CD4-positive, alpha-beta T cell (primary cell): ENCODE results near the gene ARHGAP15. TPM values are rescaled to one million over a fixed set of nuclear protein-coding genes. Genes with fewer than 3 reads are reported as not detected.

Source experiments
- ATAC-seq: fragments of 200-7000 bp; cut with Tn5 transposase; one replicate; pipeline ENCODE4 v1.10.0; 2022; ENCODE audit warnings: mild to moderate bottlenecking; ENCODE audit not compliant: poor library complexity
- CTCF ChIA-PET: fragments of 350-600 bp; sonication (Branson Sonifier 250); formaldehyde crosslinking; loops from one replicate; lab custom pipeline; 2021; ENCODE audit warnings: antibody characterized with exemption, inconsistent platforms; lab: Charles Lee
- POLR2A ChIA-PET: fragments of 350-600 bp; sonication (Branson Sonifier 250); formaldehyde crosslinking; loops from one replicate; lab custom pipeline; 2021; ENCODE audit warnings: antibody characterized with exemption, inconsistent platforms; lab: Charles Lee
- DNase-seq, 14 experiments: peaks; one replicate each; pipeline ENCODE4 v3.0.0-alpha.2; 2013 to 2020; ENCODE audit warnings: mixed read lengths in 2 of 14
- H3K27ac ChIP-seq, 2 donors: one replicate each; pipeline versions ENCODE4 v1.5.1 to v1.7.0; 2013; ENCODE audit warnings: low read length in 2 of 2, low read depth in 1 of 2, mild to moderate bottlenecking in 1 of 2
- H3K27me3 ChIP-seq, 2 experiments: 1 replicate in 1 of 2; 2 replicates in 1 of 2; pipeline versions ENCODE4 v1.6.1 to v1.7.0; 2013; ENCODE audit warnings: low read length in 2 of 2, control low read depth in 1 of 2, mild to moderate bottlenecking in 1 of 2, moderate library complexity in 1 of 2; ENCODE audit not compliant: insufficient read depth in 2 of 2, control insufficient read depth in 1 of 2
- H3K36me3 ChIP-seq: one replicate; pipeline ENCODE4 v1.6.1; 2013; ENCODE audit warnings: low read length, control low read depth; ENCODE audit not compliant: insufficient read depth
- H3K4me1 ChIP-seq: one replicate; pipeline ENCODE4 v1.6.1; 2013; ENCODE audit warnings: low read length, control low read depth; ENCODE audit not compliant: insufficient read depth
- H3K4me3 ChIP-seq: one replicate; pipeline ENCODE4 v1.5.1; 2013; ENCODE audit warnings: mild to moderate bottlenecking, low read length, moderate library complexity
- H3K9me3 ChIP-seq, 2 experiments: 1 replicate in 1 of 2; 2 replicates in 1 of 2; pipeline versions ENCODE4 v1.6.1 to v1.7.0; 2013; ENCODE audit warnings: low read length in 2 of 2, mild to moderate bottlenecking in 2 of 2, control low read depth in 1 of 2, moderate library complexity in 1 of 2; ENCODE audit not compliant: control insufficient read depth in 1 of 2, insufficient read depth in 1 of 2
- H3K27ac Mint-ChIP-seq: one replicate; pipeline ENCODE4 v1.8.0; 2020; ENCODE audit warnings: mixed read lengths
- H3K27me3 Mint-ChIP-seq: one replicate; pipeline ENCODE4 v1.8.0; 2021; ENCODE audit warnings: mixed read lengths
- H3K36me3 Mint-ChIP-seq: one replicate; pipeline ENCODE4 v1.8.0; 2021; ENCODE audit warnings: low read depth, mixed read lengths
- H3K4me1 Mint-ChIP-seq: one replicate; pipeline ENCODE4 v1.8.0; 2021; ENCODE audit warnings: low read depth, mixed read lengths
- H3K4me3 Mint-ChIP-seq: one replicate; pipeline ENCODE4 v1.8.0; 2020; ENCODE audit warnings: mild to moderate bottlenecking, mixed read lengths
- H3K9me3 Mint-ChIP-seq: one replicate; pipeline ENCODE4 v1.8.0; 2020; ENCODE audit warnings: mixed read lengths
- intact Hi-C, 2 experiments: fragments of 100-400 bp; cut with DNase I in 1 of 2; cut with micrococcal nuclease in 1 of 2; formaldehyde crosslinking; loops; one replicate each; pipeline versions ENCODE4 v1.15.1 to v1.9.0; 2023 to 2025; cut with DNase I, micrococcal nuclease
- total RNA-seq, 174 experiments: library from RNA in 2 of 174; stranded (reverse) in 2 of 174; gene quantifications; one replicate each; pipeline ENCODE4 v1.2.3 and lab custom pipeline; 2021 to 2026
- TF ChIP-seq, protein P1 (sequence below): fragments of 200-600 bp; IDR thresholded peaks from one replicate; pipeline ENCODE4 v1.8.0; 2022; ENCODE audit warnings: antibody characterized with exemption, mild to moderate bottlenecking

Gene ARHGAP15
- total RNA-seq, 2 experiments from 2014 or later = 158 to 165 TPM

DNA sequence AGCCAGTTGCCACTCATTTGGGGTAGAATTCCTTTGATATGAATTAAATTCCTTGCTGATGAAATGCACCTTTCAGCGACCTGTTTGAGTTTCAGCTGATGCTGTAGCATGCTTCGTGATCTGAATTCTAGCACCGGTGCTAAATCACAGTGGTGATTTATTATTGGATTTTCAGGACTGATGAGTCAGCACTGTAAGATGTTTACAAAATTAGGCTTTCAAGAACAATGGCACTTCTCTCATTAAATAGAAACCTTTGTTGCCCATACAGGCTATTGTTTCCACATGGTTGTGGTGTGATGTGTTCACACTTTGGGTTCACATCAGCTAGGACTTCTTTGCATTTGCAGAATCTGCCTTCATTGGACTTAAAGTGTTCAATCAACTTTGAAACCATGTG lies 687.7 kb downstream of the ARHGAP15 start:
- H3K27ac Mint-ChIP-seq = no peak overlapping the region
- TF ChIP-seq, protein P1, sequence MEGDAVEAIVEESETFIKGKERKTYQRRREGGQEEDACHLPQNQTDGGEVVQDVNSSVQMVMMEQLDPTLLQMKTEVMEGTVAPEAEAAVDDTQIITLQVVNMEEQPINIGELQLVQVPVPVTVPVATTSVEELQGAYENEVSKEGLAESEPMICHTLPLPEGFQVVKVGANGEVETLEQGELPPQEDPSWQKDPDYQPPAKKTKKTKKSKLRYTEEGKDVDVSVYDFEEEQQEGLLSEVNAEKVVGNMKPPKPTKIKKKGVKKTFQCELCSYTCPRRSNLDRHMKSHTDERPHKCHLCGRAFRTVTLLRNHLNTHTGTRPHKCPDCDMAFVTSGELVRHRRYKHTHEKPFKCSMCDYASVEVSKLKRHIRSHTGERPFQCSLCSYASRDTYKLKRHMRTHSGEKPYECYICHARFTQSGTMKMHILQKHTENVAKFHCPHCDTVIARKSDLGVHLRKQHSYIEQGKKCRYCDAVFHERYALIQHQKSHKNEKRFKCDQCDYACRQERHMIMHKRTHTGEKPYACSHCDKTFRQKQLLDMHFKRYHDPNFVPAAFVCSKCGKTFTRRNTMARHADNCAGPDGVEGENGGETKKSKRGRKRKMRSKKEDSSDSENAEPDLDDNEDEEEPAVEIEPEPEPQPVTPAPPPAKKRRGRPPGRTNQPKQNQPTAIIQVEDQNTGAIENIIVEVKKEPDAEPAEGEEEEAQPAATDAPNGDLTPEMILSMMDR = no peak
- Histone ChIP-seq H3K27ac (no peak overlapping the region), H3K4me3 (no peak overlapping the region), H3K27me3 (peaks cover 0 to 3% of the 10 kb centered on the region in 2 experiments), H3K36me3 (no peaks in the 10 kb centered on the region), H3K4me1 (no peaks in the 10 kb centered on the region), H3K9me3 (no peaks in the 10 kb centered on the region)
- no peak overlapping the region for H3K4me3 Mint-ChIP-seq
- intact Hi-C loops = no loop called here
- H3K4me1 Mint-ChIP-seq = no peaks in the 10 kb centered on the region
- ATAC-seq (no peak), DNase-seq (no peak)
- H3K36me3 Mint-ChIP-seq = no peaks in the 10 kb centered on the region
- peaks cover 5% of the 10 kb centered on the region for H3K27me3 Mint-ChIP-seq
- H3K9me3 Mint-ChIP-seq = no peaks in the 10 kb centered on the region
- CTCF ChIA-PET = no interaction called here
- POLR2A ChIA-PET = no interaction called here
